ENCODE measurements around the gene CCRL2. TPM values are rescaled to one million over a fixed set of nuclear protein-coding genes. Genes with fewer than 3 reads are reported as not detected.

CCRL2 gene
- total and polyA plus RNA-seq, 2 of the 8 experiments (the other 6 are each of a cell fraction or from before 2014, with no cell fraction given) = not detected

- no peak overlapping the region for H3K14ac ChIP-seq (ENCODE audit: insufficient read length)
- POLR2A ChIA-PET (ENCODE audit: partially characterized antibody) = no interaction called here
- no peak for TF ChIP-seq JUN (IDR thresholded peaks at IDR 0.05; ENCODE audit: low read depth, low read length)
- TF ChIP-seq RFX5 (IDR thresholded peaks at IDR 0.05; ENCODE audit: borderline replicate concordance, low read depth, low read length) = no peak
- no peak for TF ChIP-seq PHF8 (conservative IDR thresholded peaks at IDR 0.05; ENCODE audit: low read depth, low read length)
- TF ChIP-seq JUND (IDR thresholded peaks at IDR 0.05; ENCODE audit: low read length) = no peak
- TF ChIP-seq HDAC6 (IDR thresholded peaks at IDR 0.05; ENCODE audit: low read depth, low read length) = no peak
- TF ChIP-seq, protein P1, sequence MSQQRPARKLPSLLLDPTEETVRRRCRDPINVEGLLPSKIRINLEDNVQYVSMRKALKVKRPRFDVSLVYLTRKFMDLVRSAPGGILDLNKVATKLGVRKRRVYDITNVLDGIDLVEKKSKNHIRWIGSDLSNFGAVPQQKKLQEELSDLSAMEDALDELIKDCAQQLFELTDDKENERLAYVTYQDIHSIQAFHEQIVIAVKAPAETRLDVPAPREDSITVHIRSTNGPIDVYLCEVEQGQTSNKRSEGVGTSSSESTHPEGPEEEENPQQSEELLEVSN (IDR thresholded peaks at IDR 0.05) = no peak
- no peak for TF ChIP-seq CREB1 (IDR thresholded peaks at IDR 0.05)
- no peak for TF ChIP-seq SUZ12 (IDR thresholded peaks at IDR 0.05; ENCODE audit: low read length)
- TF ChIP-seq SIN3A (conservative IDR thresholded peaks at IDR 0.05 in 1 of 2, IDR thresholded peaks at IDR 0.05 in 1 of 2; ENCODE audit: low read depth in 1 of 2, low read length in 2 of 2) = no peak
- TF ChIP-seq NANOG (IDR thresholded peaks at IDR 0.05; ENCODE audit: insufficient read depth, low read depth, low read length, poor library complexity, severe bottlenecking) = no peak
- TF ChIP-seq GTF2F1 (IDR thresholded peaks at IDR 0.05; ENCODE audit: borderline replicate concordance, low read depth, low read length) = no peak
- TF ChIP-seq NRF1 (IDR thresholded peaks at IDR 0.05; ENCODE audit: low read depth, low read length) = no peak
Observed at GRCh38 chr3:46361408-46362283, 45.4 kb upstream of the CCRL2 start.

More at GRCh38 chr3:46361408-46362283, 45.4 kb upstream of the CCRL2 start:
- H3K4ac ChIP-seq (replicated peaks; ENCODE audit: insufficient read length, low read depth, low read length) = no peak overlapping the region
- no peaks in the 10 kb centered on the region for H3K79me1 ChIP-seq (ENCODE audit: low read depth, low read length)
- H4K91ac ChIP-seq (replicated peaks; ENCODE audit: insufficient read length, low read length) = no peak overlapping the region
- H3K9ac ChIP-seq (replicated peaks in 1 of 4; ENCODE audit: extremely low read depth in 1 of 4, low read depth in 3 of 4, low read length in 3 of 4) = no peak overlapping the region
- no peak overlapping the region for H3K4me3 ChIP-seq (ENCODE audit: extremely low read depth in 1 of 4, insufficient read depth in 2 of 4, low read depth in 3 of 4, low read length in 4 of 4)
- H3K9me3 ChIP-seq (ENCODE audit: insufficient read depth in 2 of 2, low read depth in 1 of 2, low read length in 1 of 2) = no peaks in the 10 kb centered on the region
- FAIRE-seq = no peak
- no peaks in the 10 kb centered on the region for H4K20me1 ChIP-seq (replicated peaks in 1 of 2; ENCODE audit: control insufficient read depth in 1 of 2, insufficient read depth in 2 of 2, low read length in 2 of 2)
- no peak overlapping the region for H2BK12ac ChIP-seq (ENCODE audit: low read depth, low read length)
- no peaks in the 10 kb centered on the region for H3K36me3 ChIP-seq (ENCODE audit: control insufficient read depth in 2 of 4, insufficient read depth in 4 of 4, low read length in 3 of 4)
- H3K27ac ChIP-seq (ENCODE audit: low read depth, low read length) = no peak overlapping the region
- H3K4me2 ChIP-seq (ENCODE audit: insufficient read depth in 1 of 2, low read depth in 2 of 2, low read length in 2 of 2) = no peak overlapping the region
- CTCF ChIA-PET (ENCODE audit: partially characterized antibody) = interaction anchor here (0.9 to 2.5 kb wide), 3 partner anchors 9 to 146 kb away, joined by 3 to 11 read pairs (median 3); partner anchors contain the start of gene CCR5
- no peaks in the 10 kb centered on the region for H3K79me2 ChIP-seq (ENCODE audit: control insufficient read depth in 1 of 2, insufficient read depth in 2 of 2, low read length in 2 of 2)
- H3K27me3 ChIP-seq (replicated peaks in 1 of 4; ENCODE audit: control insufficient read depth in 3 of 4, extremely low read depth in 1 of 4, insufficient read depth in 3 of 4, low read length in 3 of 4) = peaks cover 0 to 3% (median 0%) of the 10 kb centered on the region in 4 experiments; a peak in 1 of 7 replicates
- no peak overlapping the region for H3K18ac ChIP-seq (ENCODE audit: extremely low read depth, low read length)
- no peak for DNase-seq (ENCODE audit: low read depth in 1 of 2, low spot score in 2 of 2)
- no peak overlapping the region for H3K56ac ChIP-seq (replicated peaks; ENCODE audit: insufficient read length, low read depth, low read length)
- H2BK120ac ChIP-seq (replicated peaks; ENCODE audit: low read depth, low read length) = no peak overlapping the region
- H2BK15ac ChIP-seq (ENCODE audit: low read length) = no peak overlapping the region
- no peak overlapping the region for H3K23ac ChIP-seq (ENCODE audit: insufficient read length)
- no peaks in the 10 kb centered on the region for H3K23me2 ChIP-seq (ENCODE audit: low read depth, low read length)
- no peak overlapping the region for H2BK5ac ChIP-seq (ENCODE audit: low read depth, low read length)
- 98% methylated on average over 8 of the region's 8 CpGs; no CpG with 5 or more reads in 1 of the 2 experiments for WGBS, 2 experiments (ENCODE audit: extremely low coverage in 1 of 2, insufficient coverage in 1 of 2, insufficient read length in 1 of 2, insufficient replicate concordance in 2 of 2, low coverage in 1 of 2, low lambda C conversion rate in 2 of 2, missing lambda C conversion rate in 1 of 2)
- no peak overlapping the region for H2AFZ ChIP-seq (ENCODE audit: low read length)
- no peak overlapping the region for H2AK5ac ChIP-seq (ENCODE audit: low read depth, low read length)
- no peak overlapping the region for H4K5ac ChIP-seq (ENCODE audit: insufficient read length, low read depth, low read length)
- H4K8ac ChIP-seq (ENCODE audit: extremely low read depth, insufficient read depth, low read length) = no peak overlapping the region
- H3K4me1 ChIP-seq (replicated peaks in 1 of 4; ENCODE audit: control insufficient read depth in 3 of 4, insufficient read depth in 4 of 4, low read length in 3 of 4) = no peaks in the 10 kb centered on the region
- no peak overlapping the region for H2BK20ac ChIP-seq (ENCODE audit: low read length)

Data from H1 (cell line).